ENCODE measurements around the gene DIPK1B.

The DIPK1B gene

DNA sequence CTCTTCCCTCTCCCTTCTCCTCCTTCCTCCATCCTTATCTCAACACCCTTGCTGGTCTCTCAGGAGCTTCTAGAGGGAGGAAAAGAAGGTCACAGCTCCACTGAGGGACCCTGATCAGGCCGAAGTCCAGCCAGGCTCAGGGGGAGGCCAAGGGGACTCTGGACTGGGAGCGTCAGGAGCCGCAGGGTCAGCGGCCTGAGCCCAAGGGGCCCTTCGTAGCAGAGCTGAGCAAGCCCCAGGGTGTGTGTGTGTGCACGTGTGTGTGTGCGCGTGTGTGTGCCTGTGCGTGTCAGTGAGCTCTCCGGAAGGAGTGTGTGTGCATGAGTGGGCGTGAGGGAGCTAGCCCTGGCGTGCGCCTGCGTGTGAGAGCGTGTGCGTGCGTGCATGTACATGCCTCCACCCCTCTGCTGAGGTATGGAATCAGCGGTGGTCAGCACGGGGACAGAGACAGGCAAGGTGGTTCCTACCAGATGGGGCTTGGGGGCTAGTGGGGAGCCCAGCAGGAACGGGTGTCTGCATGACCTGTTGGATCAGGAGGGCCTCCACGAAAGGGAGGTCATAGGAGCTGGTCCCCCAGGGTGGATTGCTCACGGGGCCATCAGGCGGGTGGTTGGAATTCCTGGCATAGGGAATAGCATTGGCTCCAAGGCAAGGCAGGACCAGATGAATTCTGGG is 15.1 kb upstream of the DIPK1B start:
- no peak overlapping the region for H3K4me3 ChIP-seq (ENCODE audit: low read depth, low read length)
- TF ChIP-seq, protein P1, sequence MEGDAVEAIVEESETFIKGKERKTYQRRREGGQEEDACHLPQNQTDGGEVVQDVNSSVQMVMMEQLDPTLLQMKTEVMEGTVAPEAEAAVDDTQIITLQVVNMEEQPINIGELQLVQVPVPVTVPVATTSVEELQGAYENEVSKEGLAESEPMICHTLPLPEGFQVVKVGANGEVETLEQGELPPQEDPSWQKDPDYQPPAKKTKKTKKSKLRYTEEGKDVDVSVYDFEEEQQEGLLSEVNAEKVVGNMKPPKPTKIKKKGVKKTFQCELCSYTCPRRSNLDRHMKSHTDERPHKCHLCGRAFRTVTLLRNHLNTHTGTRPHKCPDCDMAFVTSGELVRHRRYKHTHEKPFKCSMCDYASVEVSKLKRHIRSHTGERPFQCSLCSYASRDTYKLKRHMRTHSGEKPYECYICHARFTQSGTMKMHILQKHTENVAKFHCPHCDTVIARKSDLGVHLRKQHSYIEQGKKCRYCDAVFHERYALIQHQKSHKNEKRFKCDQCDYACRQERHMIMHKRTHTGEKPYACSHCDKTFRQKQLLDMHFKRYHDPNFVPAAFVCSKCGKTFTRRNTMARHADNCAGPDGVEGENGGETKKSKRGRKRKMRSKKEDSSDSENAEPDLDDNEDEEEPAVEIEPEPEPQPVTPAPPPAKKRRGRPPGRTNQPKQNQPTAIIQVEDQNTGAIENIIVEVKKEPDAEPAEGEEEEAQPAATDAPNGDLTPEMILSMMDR (IDR thresholded peaks at IDR 0.05; ENCODE audit: borderline replicate concordance, insufficient read depth, low read depth, low read length), result no peak

- H3K4me3 ChIP-seq (ENCODE audit: low read depth, low read length), result no peak overlapping the region
- TF ChIP-seq, protein P1 (IDR thresholded peaks at IDR 0.05; ENCODE audit: borderline replicate concordance, insufficient read depth, low read depth, low read length), result no peak
These were observed 14.4 kb upstream of the DIPK1B start for GRCh38 chr9:136697821-136698526.

GRCh38 chr9:136698635-136699246 is 13.6 kb upstream of the DIPK1B start:
- TF ChIP-seq, protein P1 (IDR thresholded peaks at IDR 0.05; ENCODE audit: borderline replicate concordance, insufficient read depth, low read depth, low read length), result no peak
- H3K4me3 ChIP-seq (ENCODE audit: low read depth, low read length), result no peak overlapping the region

GRCh38 chr9:136700304-136700703 is 12.1 kb upstream of the DIPK1B start:
- H3K4me3 ChIP-seq (ENCODE audit: low read depth, low read length), result no peak overlapping the region
- TF ChIP-seq, protein P1 (IDR thresholded peaks at IDR 0.05; ENCODE audit: borderline replicate concordance, insufficient read depth, low read depth, low read length), result no peak

- H3K4me3 ChIP-seq (ENCODE audit: low read depth, low read length), result peak overlapping the region; percentile 38
- TF ChIP-seq, protein P1 (IDR thresholded peaks at IDR 0.05; ENCODE audit: borderline replicate concordance, insufficient read depth, low read depth, low read length), result no peak
These were observed 11.3 kb upstream of the DIPK1B start for GRCh38 chr9:136700959-136701667.

DNA sequence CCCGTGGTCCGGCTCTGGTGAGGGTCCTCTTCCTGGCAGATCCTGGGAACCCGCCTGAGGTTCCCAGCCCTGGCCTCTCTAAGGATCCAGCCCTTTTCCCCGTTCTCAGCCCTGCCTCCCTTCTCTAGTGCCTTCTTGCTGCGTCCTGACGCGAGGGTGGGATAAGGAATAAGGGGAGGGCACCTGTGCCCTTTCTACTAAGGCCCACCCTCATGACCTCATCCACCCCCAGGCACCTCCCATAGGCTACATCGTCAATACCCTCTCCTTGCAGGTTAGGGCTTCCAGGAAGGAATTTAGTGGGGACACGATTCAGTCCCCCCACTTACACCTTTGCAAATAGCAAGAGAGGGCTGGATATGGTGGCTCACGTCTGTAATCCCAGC is 10.7 kb upstream of the DIPK1B start:
- TF ChIP-seq, protein P1 (IDR thresholded peaks at IDR 0.05; ENCODE audit: borderline replicate concordance, insufficient read depth, low read depth, low read length), result no peak
- no peak overlapping the region for H3K4me3 ChIP-seq (ENCODE audit: low read depth, low read length)
